HAP-1 (cell line): ENCODE measurements around the gene EFR3B.
"Not testable (repeated sequence)": the region's sequence is repeated elsewhere in the genome, so short reads cannot be mapped to it uniquely, and the experiment has no call there.

Source experiments
- DNase-seq, 2 experiments: peaks; one replicate each; pipeline ENCODE4 v3.0.0-alpha.2; 2016 to 2020; ENCODE audit warnings: low spot score in 2 of 2
- H3K27me3 ChIP-seq: fragments of 250-450 bp; sonication (Bioruptor Pico); 2 replicates; pipeline ENCODE4 v1.5.1; 2020; ENCODE audit warnings: low read depth, mild to moderate bottlenecking, moderate library complexity
- H3K36me3 ChIP-seq: fragments of 250-450 bp; sonication (Bioruptor Pico); replicated peaks from 2 replicates; pipeline ENCODE4 v1.5.1; 2020; ENCODE audit warnings: mild to moderate bottlenecking
- H3K4me1 ChIP-seq: fragments of 250-450 bp; sonication (Bioruptor Pico); 2 replicates; pipeline ENCODE4 v1.5.1; 2020; ENCODE audit warnings: mild to moderate bottlenecking
- H3K4me3 ChIP-seq: fragments of 250-450 bp; sonication (Bioruptor Pico); 2 replicates; pipeline ENCODE4 v1.5.1; 2020; ENCODE audit warnings: mild to moderate bottlenecking, moderate library complexity
- H3K9me3 ChIP-seq: fragments of 250-450 bp; sonication (Bioruptor Pico); 2 replicates; pipeline ENCODE4 v1.5.1; 2020; ENCODE audit warnings: mild to moderate bottlenecking, moderate library complexity
- in situ Hi-C: fragments of 300-500 bp; cut with MboI; formaldehyde crosslinking; loops from 3 replicates; pipeline ENCODE4 v1.14.3; 2020; ENCODE audit warnings: low sequenced_read_pairs, inconsistent platforms, mixed read lengths

EFR3B gene

GRCh38 chr2:25041928-25042320 is at the start of gene EFR3B:
Gene EFR3B (plus strand): TSS chr2:25042076. CDS start chr2:25042313, 237 bp downstream.
- H3K9me3 ChIP-seq, result no peaks in the 10 kb centered on the region
- H3K4me3 ChIP-seq, result peak within 1 kb of the TSS; percentile 66
- peaks cover 22% of the 10 kb centered on the region for H3K4me1 ChIP-seq
- no peaks in the 10 kb centered on the region for H3K36me3 ChIP-seq
- in situ Hi-C loops, result no loop called here
- no peaks in the 10 kb centered on the region for H3K27me3 ChIP-seq
- peak; percentile 95 to 97 for DNase-seq

GRCh38 chr2:24993406-24994145 is 48.3 kb upstream of the EFR3B start:
- in situ Hi-C loops, result no loop called here
- DNase-seq, result no peak
- no peak overlapping the region for H3K4me3 ChIP-seq
- H3K36me3 ChIP-seq, result no peaks in the 10 kb centered on the region
- H3K9me3 ChIP-seq, result no peaks in the 10 kb centered on the region
- H3K27me3 ChIP-seq, result no peaks in the 10 kb centered on the region; the same call in 1 of the 2 replicates
- H3K4me1 ChIP-seq, result no peaks in the 10 kb centered on the region

- no peak overlapping the region for H3K4me3 ChIP-seq
- no peaks in the 10 kb centered on the region for H3K36me3 ChIP-seq
- in situ Hi-C loops, result no loop called here
- H3K9me3 ChIP-seq, result no peaks in the 10 kb centered on the region
- H3K4me1 ChIP-seq, result no peaks in the 10 kb centered on the region
- no peaks in the 10 kb centered on the region; the same call in 1 of the 2 replicates for H3K27me3 ChIP-seq
- no peak for DNase-seq
Measured at GRCh38 chr2:24994146-24994724, 47.6 kb upstream of the EFR3B start.

- H3K9me3 ChIP-seq, in situ Hi-C loops, H3K27me3 ChIP-seq, H3K4me3 ChIP-seq, DNase-seq, H3K4me1 ChIP-seq, H3K36me3 ChIP-seq: not testable (repeated sequence)
Measured at GRCh38 chr2:24999097-24999496, 42.8 kb upstream of the EFR3B start.

- no peak overlapping the region for H3K4me3 ChIP-seq
- in situ Hi-C loops, result no loop called here
- H3K27me3 ChIP-seq, result no peaks in the 10 kb centered on the region
- no peaks in the 10 kb centered on the region for H3K4me1 ChIP-seq
- no peak for DNase-seq
- no peaks in the 10 kb centered on the region for H3K9me3 ChIP-seq
- H3K36me3 ChIP-seq, result no peaks in the 10 kb centered on the region
Measured at GRCh38 chr2:25000036-25000435, 41.8 kb upstream of the EFR3B start.

- Histone ChIP-seq H3K9me3 (no peaks in the 10 kb centered on the region), H3K4me3 (no peak overlapping the region), H3K4me1 (no peaks in the 10 kb centered on the region), H3K27me3 (no peaks in the 10 kb centered on the region), H3K36me3 (no peaks in the 10 kb centered on the region)
- DNase-seq, result no peak
- in situ Hi-C loops, result no loop called here
Measured at GRCh38 chr2:25000503-25001324, 41.2 kb upstream of the EFR3B start.

- no peaks in the 10 kb centered on the region for H3K36me3 ChIP-seq
- H3K9me3 ChIP-seq, result no peaks in the 10 kb centered on the region
- no peaks in the 10 kb centered on the region for H3K4me1 ChIP-seq
- DNase-seq, result no peak
- no peaks in the 10 kb centered on the region for H3K27me3 ChIP-seq
- no peak overlapping the region for H3K4me3 ChIP-seq
- in situ Hi-C loops, result no loop called here
Measured at GRCh38 chr2:25001325-25001637, 40.6 kb upstream of the EFR3B start.

- in situ Hi-C loops, result no loop called here
- Histone ChIP-seq H3K36me3 (no peaks in the 10 kb centered on the region), H3K4me1 (no peaks in the 10 kb centered on the region), H3K4me3 (no peak overlapping the region), H3K27me3 (no peaks in the 10 kb centered on the region), H3K9me3 (no peaks in the 10 kb centered on the region)
- no peak for DNase-seq
Measured at GRCh38 chr2:25002066-25002465, 39.8 kb upstream of the EFR3B start.

- no peak overlapping the region for H3K4me3 ChIP-seq
- H3K27me3 ChIP-seq, result no peaks in the 10 kb centered on the region
- no peaks in the 10 kb centered on the region for H3K4me1 ChIP-seq
- in situ Hi-C loops, result no loop called here
- H3K36me3 ChIP-seq, result no peaks in the 10 kb centered on the region
- DNase-seq, result no peak
- no peaks in the 10 kb centered on the region for H3K9me3 ChIP-seq
Measured at GRCh38 chr2:25009954-25010353, 31.9 kb upstream of the EFR3B start.

- H3K27me3 ChIP-seq, H3K36me3 ChIP-seq, H3K9me3 ChIP-seq, in situ Hi-C loops, DNase-seq, H3K4me1 ChIP-seq, H3K4me3 ChIP-seq: not testable (repeated sequence)
Measured at GRCh38 chr2:25011342-25011741, 30.5 kb upstream of the EFR3B start.

- DNase-seq, result no peak
- no peaks in the 10 kb centered on the region for H3K36me3 ChIP-seq
- H3K9me3 ChIP-seq, result no peaks in the 10 kb centered on the region
- in situ Hi-C loops, result no loop called here
- no peaks in the 10 kb centered on the region for H3K27me3 ChIP-seq
- peaks cover 3% of the 10 kb centered on the region for H3K4me1 ChIP-seq
- no peak overlapping the region for H3K4me3 ChIP-seq
Measured at GRCh38 chr2:25014631-25015030, 27.2 kb upstream of the EFR3B start.

GRCh38 chr2:25018681-25019080 is 23.2 kb upstream of the EFR3B start:
- no peaks in the 10 kb centered on the region for H3K9me3 ChIP-seq
- peaks cover 3% of the 10 kb centered on the region for H3K4me1 ChIP-seq
- no peaks in the 10 kb centered on the region for H3K36me3 ChIP-seq
- in situ Hi-C loops, result no loop called here
- DNase-seq, result peak; percentile 58 to 73
- H3K27me3 ChIP-seq, result no peaks in the 10 kb centered on the region
- H3K4me3 ChIP-seq, result no peak overlapping the region

GRCh38 chr2:25021791-25022362 is 20.0 kb upstream of the EFR3B start:
- Histone ChIP-seq H3K27me3 (no peaks in the 10 kb centered on the region), H3K4me1 (peaks cover 3% of the 10 kb centered on the region), H3K36me3 (no peaks in the 10 kb centered on the region), H3K4me3 (no peak overlapping the region), H3K9me3 (no peaks in the 10 kb centered on the region)
- in situ Hi-C loops, result no loop called here
- DNase-seq, result no peak

GRCh38 chr2:25023333-25023732 is 18.5 kb upstream of the EFR3B start:
- Histone ChIP-seq H3K27me3 (no peaks in the 10 kb centered on the region), H3K36me3 (no peaks in the 10 kb centered on the region), H3K4me1 (peaks cover 3% of the 10 kb centered on the region), H3K4me3 (no peak overlapping the region), H3K9me3 (no peaks in the 10 kb centered on the region)
- in situ Hi-C loops, result no loop called here
- no peak for DNase-seq
